Fibroblast of skin of right quadriceps (primary cell): ENCODE results near the gene ACOT7.

Experiments used
- DNase-seq: peaks from one replicate; pipeline ENCODE4 v3.0.0-alpha.2; 2013

Gene ACOT7

GRCh38 chr1:6338695-6339094, 54.9 kb downstream of the ACOT7 start:
- DNase-seq = no peak

- no peak for DNase-seq
These were observed 56.6 kb downstream of the ACOT7 start for GRCh38 chr1:6336776-6337622.

- DNase-seq = no peak
These were observed 59.1 kb downstream of the ACOT7 start for GRCh38 chr1:6334261-6334993.

GRCh38 chr1:6332821-6333220, 60.7 kb downstream of the ACOT7 start:
- DNase-seq = no peak

- DNase-seq = no peak
These were observed 61.9 kb downstream of the ACOT7 start for GRCh38 chr1:6331543-6332273.

- DNase-seq = peak; percentile 72
These were observed 63.1 kb downstream of the ACOT7 start for GRCh38 chr1:6330410-6330911.

GRCh38 chr1:6329851-6330250, 63.7 kb downstream of the ACOT7 start:
- DNase-seq = peak; percentile 67

- DNase-seq = peak; percentile 38
These were observed 64.2 kb downstream of the ACOT7 start for GRCh38 chr1:6329396-6329795.

GRCh38 chr1:6328696-6329095, 64.9 kb downstream of the ACOT7 start:
- DNase-seq = no peak

GRCh38 chr1:6328091-6328490, 65.5 kb downstream of the ACOT7 start:
- DNase-seq = no peak

- DNase-seq = no peak
These were observed 68.1 kb downstream of the ACOT7 start for GRCh38 chr1:6325482-6325881.

- no peak for DNase-seq
These were observed 71.4 kb downstream of the ACOT7 start for GRCh38 chr1:6322161-6322560.

- DNase-seq = no peak
These were observed 72.4 kb downstream of the ACOT7 start for GRCh38 chr1:6321205-6321604.

- peak; percentile 13 for DNase-seq
These were observed 76.3 kb downstream of the ACOT7 start for GRCh38 chr1:6317098-6317760.

GRCh38 chr1:6316240-6317097, 77.1 kb downstream of the ACOT7 start:
- no peak for DNase-seq

- no peak for DNase-seq
These were observed 79.1 kb downstream of the ACOT7 start for GRCh38 chr1:6314503-6314902.

GRCh38 chr1:6313393-6314200, 80.0 kb downstream of the ACOT7 start:
- DNase-seq = no peak

- DNase-seq = no peak
These were observed 83.3 kb downstream of the ACOT7 start for GRCh38 chr1:6310116-6310848.

- DNase-seq = no peak
These were observed 84.0 kb downstream of the ACOT7 start for GRCh38 chr1:6309564-6309963.

- DNase-seq = no peak
These were observed 85.1 kb downstream of the ACOT7 start for GRCh38 chr1:6308449-6308848.
